HEK293 (cell line): ENCODE results near the gene AHCY.

Experiments used
- CTCF ChIA-PET: fragments of 350-600 bp; formaldehyde crosslinking; extraction: SDS; loops from one replicate; lab custom pipeline; 2021; ENCODE audit warnings: antibody characterized with exemption; lab: Yijun Ruan, JAX
- POLR2A ChIA-PET: fragments of 300-600 bp; formaldehyde crosslinking; extraction: SDS; loops from one replicate; lab custom pipeline; 2020; ENCODE audit warnings: antibody characterized with exemption, inconsistent platforms; lab: Yijun Ruan, JAX
- H3K27ac ChIP-seq: fragments of 200-500 bp; sonication (Bioruptor generic); 2 replicates; pipeline ENCODE4 v1.5.1; 2014; ENCODE audit warnings: low read depth, low read length, control low read depth, inconsistent platforms; ENCODE audit errors: extremely low read depth
- H3K36me3 ChIP-seq, 2 experiments: fragments of 200-500 bp in 1 of 2; sonication (Bioruptor generic) in 1 of 2; 1 replicate in 1 of 2; 2 replicates in 1 of 2; pipeline ENCODE4 v1.5.1; 2014 to 2017; ENCODE audit warnings: inconsistent platforms in 2 of 2, low read length in 2 of 2; ENCODE audit not compliant: control insufficient read depth in 2 of 2, insufficient read depth in 1 of 2
- H3K4me1 ChIP-seq: fragments of 200-500 bp; sonication (Bioruptor generic); 2 replicates; pipeline ENCODE4 v1.5.1; 2014; ENCODE audit warnings: mild to moderate bottlenecking, low read length, inconsistent platforms; ENCODE audit not compliant: control insufficient read depth, insufficient read depth
- H3K4me3 ChIP-seq: 2 replicates; pipeline ENCODE4 v1.5.1; 2011; ENCODE audit warnings: low read depth, mild to moderate bottlenecking, control low read depth, low read length, moderate library complexity
- H3K9me3 ChIP-seq: fragments of 200-500 bp; sonication (Bioruptor generic); 2 replicates; pipeline ENCODE4 v1.5.1; 2014; ENCODE audit warnings: low read depth, low read length, inconsistent platforms; ENCODE audit not compliant: control insufficient read depth, insufficient read depth
- CTCF ChIP-seq: fragments of 450-650 bp; formaldehyde crosslinking; IDR thresholded peaks from 2 replicates; pipeline ENCODE4 v1.5.1; 2016; ENCODE audit warnings: missing biosample characterization, missing genetic modification characterization
- FEZF1 ChIP-seq: fragments of 450-650 bp; formaldehyde crosslinking; IDR thresholded peaks from 2 replicates; pipeline ENCODE4 v1.5.1; 2016; ENCODE audit warnings: missing biosample characterization, missing genetic modification characterization
- HOXA7 ChIP-seq: sonication (generic); formaldehyde crosslinking; IDR thresholded peaks from 2 replicates; pipeline ENCODE4 v1.8.1; 2022; ENCODE audit warnings: missing genetic modification reagents, borderline replicate concordance
- IKZF3 ChIP-seq: fragments of 450-650 bp; IDR thresholded peaks from 2 replicates; pipeline ENCODE4 v1.5.0; 2018; ENCODE audit warnings: missing biosample characterization, mild to moderate bottlenecking, missing genetic modification characterization, moderate library complexity
- MZF1 ChIP-seq: fragments of 450-650 bp; formaldehyde crosslinking; IDR thresholded peaks from 2 replicates; pipeline ENCODE4 v1.5.1; 2017; ENCODE audit warnings: missing biosample characterization, missing genetic modification characterization, borderline replicate concordance
- WT1 ChIP-seq: fragments of 450-650 bp; formaldehyde crosslinking; IDR thresholded peaks from 2 replicates; pipeline ENCODE4 v1.5.1; 2016; ENCODE audit warnings: missing biosample characterization, missing genetic modification characterization
- ZBTB8A ChIP-seq: fragments of 450-650 bp; formaldehyde crosslinking; IDR thresholded peaks from 2 replicates; pipeline ENCODE4 v1.5.1; 2016; ENCODE audit warnings: missing biosample characterization, missing genetic modification characterization
- ZIC2 ChIP-seq: fragments of 450-650 bp; formaldehyde crosslinking; IDR thresholded peaks from 2 replicates; pipeline ENCODE4 v1.5.1; 2016; ENCODE audit warnings: missing biosample characterization, missing genetic modification characterization
- ZNF112 ChIP-seq: fragments of 450-650 bp; formaldehyde crosslinking; IDR thresholded peaks from 2 replicates; pipeline ENCODE4 v1.5.0; 2017; ENCODE audit warnings: missing biosample characterization, missing genetic modification characterization
- ZNF140 ChIP-seq: fragments of 450-650 bp; formaldehyde crosslinking; IDR thresholded peaks from 2 replicates; pipeline ENCODE4 v1.5.1; 2016; ENCODE audit warnings: missing biosample characterization, missing genetic modification characterization
- ZNF148 ChIP-seq: fragments of 450-650 bp; formaldehyde crosslinking; IDR thresholded peaks from 2 replicates; pipeline ENCODE4 v1.5.0; 2017; ENCODE audit warnings: missing biosample characterization, missing genetic modification characterization, borderline replicate concordance
- ZNF157 ChIP-seq: fragments of 450-650 bp; formaldehyde crosslinking; IDR thresholded peaks from 2 replicates; pipeline ENCODE4 v1.5.1; 2016; ENCODE audit warnings: missing biosample characterization, missing genetic modification characterization
- ZNF214 ChIP-seq: fragments of 450-650 bp; formaldehyde crosslinking; IDR thresholded peaks from 2 replicates; pipeline ENCODE4 v1.5.1; 2017; ENCODE audit warnings: missing biosample characterization, mild to moderate bottlenecking, missing genetic modification characterization, borderline replicate concordance
- ZNF266 ChIP-seq: fragments of 450-650 bp; formaldehyde crosslinking; IDR thresholded peaks from 2 replicates; pipeline ENCODE4 v1.5.1; 2016; ENCODE audit warnings: missing biosample characterization, missing genetic modification characterization, low read depth
- ZNF391 ChIP-seq: fragments of 450-650 bp; formaldehyde crosslinking; IDR thresholded peaks from 2 replicates; pipeline ENCODE4 v1.5.1; 2016; ENCODE audit warnings: low read depth, missing biosample characterization, missing genetic modification characterization, borderline replicate concordance
- ZNF404 ChIP-seq: fragments of 450-650 bp; formaldehyde crosslinking; IDR thresholded peaks from 2 replicates; pipeline ENCODE4 v1.5.1; 2017; ENCODE audit warnings: missing biosample characterization, missing genetic modification characterization
- ZNF433 ChIP-seq: fragments of 450-650 bp; formaldehyde crosslinking; IDR thresholded peaks from 2 replicates; pipeline ENCODE4 v1.5.1; 2016; ENCODE audit warnings: missing biosample characterization, missing genetic modification characterization, low read depth
- ZNF510 ChIP-seq: fragments of 450-650 bp; formaldehyde crosslinking; IDR thresholded peaks from 2 replicates; pipeline ENCODE4 v1.5.1; 2018; ENCODE audit warnings: mild to moderate bottlenecking, missing genetic modification characterization, missing biosample characterization; ENCODE audit not compliant: insufficient replicate concordance
- ZNF548 ChIP-seq: fragments of 450-650 bp; formaldehyde crosslinking; IDR thresholded peaks from 2 replicates; pipeline ENCODE4 v1.5.1; 2016; ENCODE audit warnings: missing biosample characterization, missing genetic modification characterization
- ZNF549 ChIP-seq: fragments of 450-650 bp; IDR thresholded peaks from 2 replicates; pipeline ENCODE4 v1.5.1; 2018; ENCODE audit warnings: missing biosample characterization, missing genetic modification characterization, mild to moderate bottlenecking, inconsistent platforms, moderate library complexity
- ZNF626 ChIP-seq: fragments of 450-650 bp; sonication (Bioruptor Pico); formaldehyde crosslinking; IDR thresholded peaks from 2 replicates; pipeline ENCODE4 v1.5.1; 2018; ENCODE audit warnings: missing biosample characterization, missing genetic modification characterization, inconsistent platforms
- ZNF660 ChIP-seq: fragments of 450-650 bp; IDR thresholded peaks from 2 replicates; pipeline ENCODE4 v1.5.1; 2018; ENCODE audit warnings: missing biosample characterization, mild to moderate bottlenecking, missing genetic modification characterization
- ZNF843 ChIP-seq: fragments of 450-650 bp; formaldehyde crosslinking; IDR thresholded peaks from 2 replicates; pipeline ENCODE4 v1.5.1; 2016; ENCODE audit warnings: missing biosample characterization, missing genetic modification characterization
- TF ChIP-seq, protein P1 (sequence below): fragments of 450-650 bp; formaldehyde crosslinking; IDR thresholded peaks from 2 replicates; pipeline ENCODE4 v1.5.1; 2016; ENCODE audit warnings: missing biosample characterization, missing genetic modification characterization
- TF ChIP-seq, protein P2 (sequence below): fragments of 450-650 bp; formaldehyde crosslinking; IDR thresholded peaks from 2 replicates; pipeline ENCODE4 v1.5.1; 2017; ENCODE audit warnings: missing biosample characterization, missing genetic modification characterization
- TF ChIP-seq, protein P3 (sequence below): IDR thresholded peaks from 2 replicates; pipeline ENCODE4 v1.6.1; 2011; ENCODE audit warnings: mild to moderate bottlenecking, low read depth, low read length, borderline replicate concordance

The AHCY gene

GRCh38 chr20:34281177-34281576 lies 22.0 kb downstream of the AHCY start:
- ChIA-PET POLR2A (interaction anchor here (0.6 kb wide), 1 partner anchor 215 kb away, joined by 7 read pairs; no protein-coding TSS in a partner anchor), CTCF (no interaction called here)
- no peak overlapping the region for H3K4me3 ChIP-seq
- H3K27ac ChIP-seq = no peak overlapping the region
- H3K9me3 ChIP-seq = no peaks in the 10 kb centered on the region
- peaks cover 13 to 93% of the 10 kb centered on the region in 2 experiments; a peak in 2 of 3 replicates for H3K36me3 ChIP-seq
- TF ChIP-seq WT1 (no peak), ZNF433 (tag by site-specific recombination) (no peak), ZNF214 (tag by site-specific recombination) (no peak)
- TF ChIP-seq, all 188 proteins: peak for 0
- H3K4me1 ChIP-seq = no peaks in the 10 kb centered on the region

DNA sequence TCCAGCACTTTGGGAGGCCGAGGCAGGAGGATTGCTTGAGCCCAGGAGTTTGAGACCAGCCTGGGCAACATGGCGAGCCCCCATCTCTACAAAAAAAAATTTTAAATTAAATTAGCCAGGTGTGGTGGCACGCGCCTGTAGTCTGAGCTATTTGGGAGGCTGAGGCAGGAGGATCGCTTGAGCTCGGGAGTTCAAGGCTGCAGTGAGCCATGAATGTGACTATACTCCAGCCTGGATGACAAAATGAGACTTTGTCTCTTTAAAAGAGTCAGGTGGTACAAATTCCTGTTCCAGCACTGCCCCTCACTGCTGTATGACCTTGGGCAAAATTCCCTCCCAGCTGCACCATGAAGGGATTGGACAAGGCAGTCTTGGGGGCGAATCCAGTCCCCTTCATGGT lies 28.5 kb downstream of the AHCY start:
- ChIA-PET POLR2A (no interaction called here), CTCF (interaction anchor here (0.6 kb wide), 1 partner anchor 552 kb away, joined by 3 read pairs; no protein-coding TSS in a partner anchor)
- H3K36me3 ChIP-seq = peaks cover 10 to 60% of the 10 kb centered on the region in 2 experiments; a peak in 2 of 3 replicates

DNA sequence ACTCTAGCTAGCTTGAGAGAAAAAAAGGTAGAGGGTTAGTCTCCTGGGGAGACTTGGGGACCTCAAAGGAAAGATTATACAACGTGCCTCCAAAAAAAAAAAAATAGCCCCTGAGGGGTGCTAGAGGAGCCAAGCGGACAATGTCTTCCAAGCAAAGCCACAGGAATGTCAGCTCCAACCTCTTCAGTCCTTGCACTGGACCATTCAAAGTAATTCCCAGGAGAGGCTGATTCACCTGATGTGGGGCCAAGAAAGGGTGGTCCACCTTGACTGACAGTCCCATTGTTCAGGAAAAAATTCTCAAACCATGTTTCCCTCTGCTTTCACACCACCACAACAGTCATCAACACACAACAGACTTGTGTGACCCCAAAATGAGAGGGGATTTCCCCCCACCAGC lies 31.2 kb downstream of the AHCY start:
- Histone ChIP-seq H3K9me3 (no peaks in the 10 kb centered on the region), H3K27ac (no peak overlapping the region), H3K4me1 (no peaks in the 10 kb centered on the region), H3K36me3 (peaks cover 6 to 38% of the 10 kb centered on the region in 2 experiments; a peak in 2 of 3 replicates), H3K4me3 (no peak overlapping the region)
- ChIA-PET POLR2A (interaction anchor here (1.1 kb wide), 1 partner anchor 91 kb away, joined by 4 read pairs; the partner anchor contains the start of gene ITCH), CTCF (interaction anchor here (1.0 kb wide), 1 partner anchor 41 kb away, joined by 5 read pairs; no protein-coding TSS in a partner anchor)
- no peak for TF ChIP-seq ZNF157 (tag by site-specific recombination)
- TF ChIP-seq ZNF660 (tag by site-specific recombination) = no peak
- no peak for TF ChIP-seq ZNF148
- no peak for TF ChIP-seq ZNF626 (tag by site-specific recombination)
- no peak for TF ChIP-seq ZNF112 (tag by site-specific recombination)
- TF ChIP-seq HOXA7 (CRISPR knock-in tag) = no peak
- TF ChIP-seq ZNF549 = no peak
- TF ChIP-seq MZF1 = no peak
- TF ChIP-seq, protein P1, sequence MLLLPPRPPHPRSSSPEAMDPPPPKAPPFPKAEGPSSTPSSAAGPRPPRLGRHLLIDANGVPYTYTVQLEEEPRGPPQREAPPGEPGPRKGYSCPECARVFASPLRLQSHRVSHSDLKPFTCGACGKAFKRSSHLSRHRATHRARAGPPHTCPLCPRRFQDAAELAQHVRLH (tag by site-specific recombination) = no peak
- TF ChIP-seq ZNF510 (tag by site-specific recombination) = no peak
- TF ChIP-seq, protein P2, sequence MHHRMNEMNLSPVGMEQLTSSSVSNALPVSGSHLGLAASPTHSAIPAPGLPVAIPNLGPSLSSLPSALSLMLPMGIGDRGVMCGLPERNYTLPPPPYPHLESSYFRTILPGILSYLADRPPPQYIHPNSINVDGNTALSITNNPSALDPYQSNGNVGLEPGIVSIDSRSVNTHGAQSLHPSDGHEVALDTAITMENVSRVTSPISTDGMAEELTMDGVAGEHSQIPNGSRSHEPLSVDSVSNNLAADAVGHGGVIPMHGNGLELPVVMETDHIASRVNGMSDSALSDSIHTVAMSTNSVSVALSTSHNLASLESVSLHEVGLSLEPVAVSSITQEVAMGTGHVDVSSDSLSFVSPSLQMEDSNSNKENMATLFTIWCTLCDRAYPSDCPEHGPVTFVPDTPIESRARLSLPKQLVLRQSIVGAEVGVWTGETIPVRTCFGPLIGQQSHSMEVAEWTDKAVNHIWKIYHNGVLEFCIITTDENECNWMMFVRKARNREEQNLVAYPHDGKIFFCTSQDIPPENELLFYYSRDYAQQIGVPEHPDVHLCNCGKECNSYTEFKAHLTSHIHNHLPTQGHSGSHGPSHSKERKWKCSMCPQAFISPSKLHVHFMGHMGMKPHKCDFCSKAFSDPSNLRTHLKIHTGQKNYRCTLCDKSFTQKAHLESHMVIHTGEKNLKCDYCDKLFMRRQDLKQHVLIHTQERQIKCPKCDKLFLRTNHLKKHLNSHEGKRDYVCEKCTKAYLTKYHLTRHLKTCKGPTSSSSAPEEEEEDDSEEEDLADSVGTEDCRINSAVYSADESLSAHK (tag by site-specific recombination) = no peak
- TF ChIP-seq ZBTB8A (tag by site-specific recombination) = no peak
- no peak for TF ChIP-seq ZNF391 (tag by site-specific recombination)
- TF ChIP-seq ZNF266 (tag by site-specific recombination) = no peak
- no peak for TF ChIP-seq ZIC2
- no peak for TF ChIP-seq CTCF (tag by site-specific recombination)
- no peak for TF ChIP-seq ZNF140 (tag by site-specific recombination)

More for the DNA sequence above, 28.5 kb downstream of the AHCY start:
- Histone ChIP-seq H3K4me3 (no peak overlapping the region), H3K4me1 (no peaks in the 10 kb centered on the region), H3K27ac (no peak overlapping the region), H3K9me3 (no peaks in the 10 kb centered on the region)
- TF ChIP-seq ZNF404 (no peak), FEZF1 (tag by site-specific recombination) (no peak), ZNF510 (tag by site-specific recombination) (no peak), ZNF548 (tag by site-specific recombination) (no peak), IKZF3 (tag by site-specific recombination) (no peak), ZNF843 (no peak)
- TF ChIP-seq, protein P3, sequence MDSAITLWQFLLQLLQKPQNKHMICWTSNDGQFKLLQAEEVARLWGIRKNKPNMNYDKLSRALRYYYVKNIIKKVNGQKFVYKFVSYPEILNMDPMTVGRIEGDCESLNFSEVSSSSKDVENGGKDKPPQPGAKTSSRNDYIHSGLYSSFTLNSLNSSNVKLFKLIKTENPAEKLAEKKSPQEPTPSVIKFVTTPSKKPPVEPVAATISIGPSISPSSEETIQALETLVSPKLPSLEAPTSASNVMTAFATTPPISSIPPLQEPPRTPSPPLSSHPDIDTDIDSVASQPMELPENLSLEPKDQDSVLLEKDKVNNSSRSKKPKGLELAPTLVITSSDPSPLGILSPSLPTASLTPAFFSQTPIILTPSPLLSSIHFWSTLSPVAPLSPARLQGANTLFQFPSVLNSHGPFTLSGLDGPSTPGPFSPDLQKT = no peak
